ENCODE measurements around the gene B4GALNT2. TPM values are rescaled to one million over a fixed set of nuclear protein-coding genes. Genes with fewer than 3 reads are reported as not detected.

The B4GALNT2 gene
- polyA plus RNA-seq, 1 experiment, result 0.12 TPM

DNA sequence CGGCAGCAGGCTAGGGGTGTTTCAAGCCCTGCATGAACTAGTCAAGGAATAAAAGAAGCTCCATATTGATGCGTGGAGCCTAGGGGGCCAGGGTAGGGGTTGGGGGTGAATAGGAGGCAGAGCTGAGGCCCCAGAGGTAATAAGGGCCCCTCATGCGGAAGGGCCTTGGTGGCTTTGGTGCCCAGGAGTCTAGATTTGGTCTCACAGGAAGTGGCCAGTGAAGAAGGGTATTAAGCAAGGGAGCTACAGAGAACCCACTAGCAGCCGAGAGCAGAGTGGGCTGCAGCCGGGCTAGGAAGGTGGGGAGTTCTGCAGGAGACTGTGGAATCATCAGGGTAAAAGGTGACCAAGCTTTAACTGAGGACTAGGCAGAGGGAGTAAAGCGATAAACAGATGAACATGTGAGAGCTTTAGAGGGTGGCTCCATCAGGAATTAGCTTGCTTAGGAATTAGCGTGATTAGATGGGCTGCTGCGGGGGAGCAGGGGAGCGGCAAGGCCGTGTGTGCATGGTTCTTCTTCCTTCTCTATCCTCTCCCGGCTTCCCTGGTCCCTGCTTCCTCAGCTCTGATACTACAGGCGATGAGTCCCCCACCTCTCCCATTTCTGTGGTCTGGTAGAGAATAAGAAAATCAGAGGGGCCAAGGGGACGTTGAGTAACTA is 68.0 kb downstream of the B4GALNT2 start:
- H3K27me3 ChIP-seq (ENCODE audit: control insufficient read depth, insufficient read depth, low read length), result no peaks in the 10 kb centered on the region; the same call in 1 of the 2 replicates
- no peak for DNase-seq (ENCODE audit: low read depth)
- H3K4me3 ChIP-seq (ENCODE audit: low read depth, low read length), result no peak overlapping the region
- TF ChIP-seq, protein P1, sequence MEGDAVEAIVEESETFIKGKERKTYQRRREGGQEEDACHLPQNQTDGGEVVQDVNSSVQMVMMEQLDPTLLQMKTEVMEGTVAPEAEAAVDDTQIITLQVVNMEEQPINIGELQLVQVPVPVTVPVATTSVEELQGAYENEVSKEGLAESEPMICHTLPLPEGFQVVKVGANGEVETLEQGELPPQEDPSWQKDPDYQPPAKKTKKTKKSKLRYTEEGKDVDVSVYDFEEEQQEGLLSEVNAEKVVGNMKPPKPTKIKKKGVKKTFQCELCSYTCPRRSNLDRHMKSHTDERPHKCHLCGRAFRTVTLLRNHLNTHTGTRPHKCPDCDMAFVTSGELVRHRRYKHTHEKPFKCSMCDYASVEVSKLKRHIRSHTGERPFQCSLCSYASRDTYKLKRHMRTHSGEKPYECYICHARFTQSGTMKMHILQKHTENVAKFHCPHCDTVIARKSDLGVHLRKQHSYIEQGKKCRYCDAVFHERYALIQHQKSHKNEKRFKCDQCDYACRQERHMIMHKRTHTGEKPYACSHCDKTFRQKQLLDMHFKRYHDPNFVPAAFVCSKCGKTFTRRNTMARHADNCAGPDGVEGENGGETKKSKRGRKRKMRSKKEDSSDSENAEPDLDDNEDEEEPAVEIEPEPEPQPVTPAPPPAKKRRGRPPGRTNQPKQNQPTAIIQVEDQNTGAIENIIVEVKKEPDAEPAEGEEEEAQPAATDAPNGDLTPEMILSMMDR (IDR thresholded peaks at IDR 0.05; ENCODE audit: insufficient read depth, low read depth, low read length), result no peak
- ChIA-PET POLR2A (no interaction called here), CTCF (interaction anchor here (1.2 to 2.4 kb wide), 6 partner anchors 9 to 27 kb away, joined by 4 to 7 read pairs (median 5); no protein-coding TSS in a partner anchor)
- H3K36me3 ChIP-seq (ENCODE audit: control insufficient read depth, insufficient read depth, low read length), result no peaks in the 10 kb centered on the region

DNA sequence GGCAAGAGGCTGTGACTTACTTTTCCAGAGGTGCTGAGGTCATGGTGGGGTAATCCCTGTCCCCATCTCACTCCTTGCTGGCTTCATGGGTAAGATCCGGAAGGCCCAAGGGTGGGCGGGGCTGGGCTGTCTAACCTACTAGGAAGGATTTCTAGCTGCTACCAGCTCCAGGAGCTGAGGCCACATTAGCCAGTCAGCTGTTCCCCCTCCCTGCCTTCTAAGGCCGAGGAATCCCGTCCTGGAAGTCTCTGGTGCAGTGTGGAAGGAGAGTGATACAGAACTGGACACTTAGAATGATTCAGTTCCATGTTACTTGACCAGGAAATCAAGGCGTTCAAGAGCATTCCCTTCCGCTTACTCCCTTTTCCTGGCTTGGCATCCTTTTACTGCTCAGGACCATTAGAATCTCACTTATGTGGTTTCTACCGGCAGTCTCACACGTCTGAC is 68.9 kb downstream of the B4GALNT2 start:
- Histone ChIP-seq H3K4me3 (ENCODE audit: low read depth, low read length) (no peak overlapping the region), H3K36me3 (ENCODE audit: control insufficient read depth, insufficient read depth, low read length) (no peaks in the 10 kb centered on the region), H3K27me3 (ENCODE audit: control insufficient read depth, insufficient read depth, low read length) (no peaks in the 10 kb centered on the region; the same call in 1 of the 2 replicates)
- ChIA-PET POLR2A (no interaction called here), CTCF (interaction anchor here (1.2 to 1.5 kb wide), 4 partner anchors 9 to 26 kb away, joined by 4 to 7 read pairs (median 5); no protein-coding TSS in a partner anchor)
- DNase-seq (ENCODE audit: low read depth), result no peak
- TF ChIP-seq, protein P1 (IDR thresholded peaks at IDR 0.05; ENCODE audit: insufficient read depth, low read depth, low read length), result no peak

DNA sequence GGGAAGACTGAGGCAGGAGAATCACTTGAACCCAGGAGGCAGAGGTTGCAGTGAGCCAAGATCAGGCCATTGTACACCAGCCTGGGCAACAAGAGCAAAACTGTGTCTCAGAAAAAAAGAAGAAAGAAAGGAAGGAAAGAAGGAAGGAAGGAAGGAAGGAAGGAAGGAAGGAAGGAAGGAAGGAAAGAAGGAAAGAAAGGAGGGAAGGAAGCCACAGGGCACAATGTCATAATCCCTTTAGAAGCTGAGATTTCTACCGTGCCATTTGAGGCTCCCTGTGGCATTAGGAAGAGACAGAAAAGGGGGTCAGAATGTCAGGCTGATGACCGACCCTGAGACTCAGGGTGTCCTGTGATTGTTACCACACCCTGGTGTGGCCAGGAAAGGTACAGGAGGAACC is 71.2 kb downstream of the B4GALNT2 start:
- H3K36me3 ChIP-seq (ENCODE audit: control insufficient read depth, insufficient read depth, low read length), result no peaks in the 10 kb centered on the region
- ChIA-PET CTCF (interaction anchor here (0.5 to 2.4 kb wide), 3 partner anchors 11 to 600 kb away, joined by 3 to 11 read pairs (median 3); no protein-coding TSS in a partner anchor), POLR2A (no interaction called here)
- H3K27me3 ChIP-seq (ENCODE audit: control insufficient read depth, insufficient read depth, low read length), result no peaks in the 10 kb centered on the region; the same call in 1 of the 2 replicates
- TF ChIP-seq, protein P1 (IDR thresholded peaks at IDR 0.05; ENCODE audit: insufficient read depth, low read depth, low read length), result no peak
- DNase-seq (ENCODE audit: low read depth), result no peak
- no peak overlapping the region for H3K4me3 ChIP-seq (ENCODE audit: low read depth, low read length)

DNA sequence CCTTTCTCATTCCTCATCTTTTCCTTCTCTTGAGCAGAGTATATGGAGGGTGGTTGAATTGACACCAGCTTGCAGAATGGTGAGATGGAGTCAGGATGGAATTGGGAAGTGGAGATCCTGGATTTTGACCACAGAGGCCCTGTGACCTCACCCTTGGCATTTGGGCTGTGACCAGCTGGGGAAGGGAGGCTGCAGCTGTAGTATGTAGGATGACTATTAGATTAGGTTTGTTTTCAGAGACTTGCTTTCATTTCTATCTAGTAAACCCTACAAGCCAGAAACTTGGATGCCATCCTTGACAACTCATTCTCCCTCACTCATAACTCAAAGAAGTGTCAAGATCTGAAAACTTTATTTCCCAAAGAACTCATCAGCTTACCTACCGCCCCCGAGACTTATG is 71.9 kb downstream of the B4GALNT2 start:
- Histone ChIP-seq H3K27me3 (ENCODE audit: control insufficient read depth, insufficient read depth, low read length) (no peaks in the 10 kb centered on the region; the same call in 1 of the 2 replicates), H3K4me3 (ENCODE audit: low read depth, low read length) (no peak overlapping the region), H3K36me3 (ENCODE audit: control insufficient read depth, insufficient read depth, low read length) (no peaks in the 10 kb centered on the region)
- CTCF ChIA-PET, result interaction anchor here (0.5 to 2.4 kb wide), 3 partner anchors 12 to 600 kb away, joined by 3 to 11 read pairs (median 3); no protein-coding TSS in a partner anchor
- TF ChIP-seq, protein P1 (IDR thresholded peaks at IDR 0.05; ENCODE audit: insufficient read depth, low read depth, low read length), result no peak
- POLR2A ChIA-PET, result no interaction called here
- DNase-seq (ENCODE audit: low read depth), result no peak

DNA sequence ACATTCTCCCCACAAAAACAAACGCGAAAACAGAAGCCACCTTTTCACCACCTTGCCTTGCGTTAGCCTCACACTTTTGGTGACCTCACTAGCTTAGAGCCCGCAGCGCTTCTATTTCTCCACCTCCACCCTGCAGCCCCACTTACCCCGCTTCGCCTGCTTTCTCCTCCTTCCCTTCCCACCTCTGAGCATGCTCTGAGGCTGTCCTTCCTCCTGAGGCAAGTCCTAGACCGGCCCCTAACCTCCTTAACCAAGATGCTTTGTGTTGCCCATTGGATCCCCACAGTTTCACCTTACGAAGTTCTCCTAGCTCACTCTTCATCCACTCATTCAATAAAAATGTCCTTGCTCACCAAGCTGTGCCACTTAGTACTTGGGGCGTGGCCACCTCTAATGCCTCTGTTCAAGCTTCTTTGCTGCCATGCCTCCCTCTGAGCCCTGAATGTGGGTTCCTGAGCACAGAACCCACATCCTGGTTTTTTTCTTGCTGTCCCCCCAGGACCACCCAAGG is 76.5 kb downstream of the B4GALNT2 start:
- no peak for DNase-seq (ENCODE audit: low read depth)
- ChIA-PET POLR2A (no interaction called here), CTCF (interaction anchor here (1.2 to 3.2 kb wide), 4 partner anchors 14 to 29 kb away, joined by 3 to 18 read pairs (median 6); no protein-coding TSS in a partner anchor)
- Histone ChIP-seq H3K36me3 (ENCODE audit: control insufficient read depth, insufficient read depth, low read length) (no peaks in the 10 kb centered on the region), H3K27me3 (ENCODE audit: control insufficient read depth, insufficient read depth, low read length) (no peaks in the 10 kb centered on the region), H3K4me3 (ENCODE audit: low read depth, low read length) (no peak overlapping the region)
- TF ChIP-seq, protein P1 (IDR thresholded peaks at IDR 0.05; ENCODE audit: insufficient read depth, low read depth, low read length), result no peak
